Panc1 (cell line): ENCODE results near the gene RPLP1.

Source experiments
- POLR2AphosphoS5 ChIP-seq: IDR thresholded peaks from 2 replicates; pipeline ENCODE4 v1.6.1; 2012; ENCODE audit warnings: mild to moderate bottlenecking, low read depth, low read length, moderate library complexity
- TF ChIP-seq, protein P1 (sequence below): fragments of 450-650 bp; IDR thresholded peaks from 2 replicates; pipeline ENCODE4 v1.5.1; 2017; ENCODE audit warnings: mild to moderate bottlenecking

- TF ChIP-seq, protein P1, sequence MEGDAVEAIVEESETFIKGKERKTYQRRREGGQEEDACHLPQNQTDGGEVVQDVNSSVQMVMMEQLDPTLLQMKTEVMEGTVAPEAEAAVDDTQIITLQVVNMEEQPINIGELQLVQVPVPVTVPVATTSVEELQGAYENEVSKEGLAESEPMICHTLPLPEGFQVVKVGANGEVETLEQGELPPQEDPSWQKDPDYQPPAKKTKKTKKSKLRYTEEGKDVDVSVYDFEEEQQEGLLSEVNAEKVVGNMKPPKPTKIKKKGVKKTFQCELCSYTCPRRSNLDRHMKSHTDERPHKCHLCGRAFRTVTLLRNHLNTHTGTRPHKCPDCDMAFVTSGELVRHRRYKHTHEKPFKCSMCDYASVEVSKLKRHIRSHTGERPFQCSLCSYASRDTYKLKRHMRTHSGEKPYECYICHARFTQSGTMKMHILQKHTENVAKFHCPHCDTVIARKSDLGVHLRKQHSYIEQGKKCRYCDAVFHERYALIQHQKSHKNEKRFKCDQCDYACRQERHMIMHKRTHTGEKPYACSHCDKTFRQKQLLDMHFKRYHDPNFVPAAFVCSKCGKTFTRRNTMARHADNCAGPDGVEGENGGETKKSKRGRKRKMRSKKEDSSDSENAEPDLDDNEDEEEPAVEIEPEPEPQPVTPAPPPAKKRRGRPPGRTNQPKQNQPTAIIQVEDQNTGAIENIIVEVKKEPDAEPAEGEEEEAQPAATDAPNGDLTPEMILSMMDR: no peak
- no peak; the same call in 1 of the 2 replicates for TF ChIP-seq POLR2AphosphoS5
Observed at GRCh38 chr15:69454953-69455352, 2.3 kb downstream of the RPLP1 start.
